Neural cell (in vitro differentiated cells): ENCODE results near the gene ADAR. TPM values are rescaled to one million over a fixed set of nuclear protein-coding genes. Genes with fewer than 3 reads are reported as not detected.

Experiments
- H2AFZ ChIP-seq: fragments of 200-600, 300-800 bp; sonication (generic), shearing (Covaris generic); 2 replicates; pipeline ENCODE4 v1.6.0; 2014; ENCODE audit warnings: low read depth, mild to moderate bottlenecking, antibody characterized with exemption, low read length, moderate library complexity
- H3F3A ChIP-seq: fragments of 200-600 bp; shearing (Covaris generic); 2 replicates; pipeline ENCODE4 v1.6.1; 2016; ENCODE audit warnings: mild to moderate bottlenecking, moderate library complexity, mixed read lengths, antibody characterized with exemption, low read length; ENCODE audit not compliant: insufficient read depth, poor library complexity, severe bottlenecking
- H3K27ac ChIP-seq: fragments of 200-600, 300-800 bp; sonication (generic), shearing (Covaris generic); 2 replicates; pipeline ENCODE4 v1.5.1; 2014; ENCODE audit warnings: mild to moderate bottlenecking, low read length, moderate library complexity
- H3K27me3 ChIP-seq: fragments of 300-800, 200-600 bp; sonication (generic), shearing (Covaris generic); 2 replicates; pipeline ENCODE4 v1.6.0; 2014; ENCODE audit warnings: mild to moderate bottlenecking, low read depth, low read length, moderate library complexity; ENCODE audit not compliant: insufficient read depth
- H3K36me3 ChIP-seq: fragments of 300-800, 200-600 bp; sonication (generic), shearing (Covaris generic); 2 replicates; pipeline ENCODE4 v1.5.1; 2014; ENCODE audit warnings: mild to moderate bottlenecking, antibody characterized with exemption, low read length, moderate library complexity; ENCODE audit not compliant: insufficient read depth
- H3K4me2 ChIP-seq: fragments of 300-800, 200-600 bp; sonication (generic), shearing (Covaris generic); 2 replicates; pipeline ENCODE4 v1.6.0; 2014; ENCODE audit warnings: mild to moderate bottlenecking, low read length
- H3K4me3 ChIP-seq: fragments of 300-800, 200-600 bp; sonication (generic), shearing (Covaris generic); 2 replicates; pipeline ENCODE4 v1.5.1; 2014; ENCODE audit warnings: mild to moderate bottlenecking, low read length, moderate library complexity
- H3K79me2 ChIP-seq: fragments of 200-600 bp; shearing (Covaris generic); replicated peaks from 2 replicates; pipeline ENCODE4 v1.6.0; 2014; ENCODE audit warnings: mild to moderate bottlenecking, low read length, moderate library complexity; ENCODE audit not compliant: insufficient read depth
- H3K9ac ChIP-seq: fragments of 300-800, 200-600 bp; sonication (generic), shearing (Covaris generic); 2 replicates; pipeline ENCODE4 v1.6.1; 2016; ENCODE audit warnings: mild to moderate bottlenecking, low read length, mixed read lengths
- H3K9me2 ChIP-seq: fragments of 200-600 bp; shearing (Covaris generic); 2 replicates; pipeline ENCODE4 v1.6.1; 2016; ENCODE audit warnings: mild to moderate bottlenecking, low read length, mixed read lengths; ENCODE audit not compliant: insufficient read depth
- H3K9me3 ChIP-seq: fragments of 200-600, 300-800 bp; sonication (generic), shearing (Covaris generic); 2 replicates; pipeline ENCODE4 v1.6.1; 2016; ENCODE audit warnings: mild to moderate bottlenecking, mixed run types, low read length, moderate library complexity, mixed read lengths
- H4K20me1 ChIP-seq: fragments of 200-600 bp; shearing (Covaris generic); 2 replicates; pipeline ENCODE4 v1.6.1; 2016; ENCODE audit warnings: mild to moderate bottlenecking, mixed run types; ENCODE audit not compliant: insufficient read depth
- EP300 ChIP-seq: fragments of 450-650 bp; conservative IDR thresholded peaks from 2 replicates; pipeline ENCODE4 v1.6.1; 2014; ENCODE audit warnings: antibody characterized with exemption, mild to moderate bottlenecking, moderate library complexity; ENCODE audit not compliant: poor library complexity, severe bottlenecking
- EZH2 ChIP-seq: fragments of 200-600, 300-800 bp; shearing (Covaris generic), sonication (generic); IDR thresholded peaks from 2 replicates; pipeline ENCODE4 v1.6.1; 2014; ENCODE audit warnings: antibody characterized with exemption, low read length, borderline replicate concordance, mild to moderate bottlenecking; ENCODE audit not compliant: insufficient read depth, poor library complexity, severe bottlenecking
- MXI1 ChIP-seq: fragments of 450-650 bp; conservative IDR thresholded peaks from 2 replicates; pipeline ENCODE4 v1.6.1; 2014; ENCODE audit warnings: antibody characterized with exemption, mild to moderate bottlenecking; ENCODE audit not compliant: poor library complexity, severe bottlenecking
- POLR2AphosphoS5 ChIP-seq: IDR thresholded peaks from 2 replicates; pipeline ENCODE4 v1.6.1; 2012
- RAD21 ChIP-seq: fragments of 450-650 bp; conservative IDR thresholded peaks from 2 replicates; pipeline ENCODE4 v1.6.1; 2014; ENCODE audit warnings: antibody characterized with exemption, mild to moderate bottlenecking, moderate library complexity
- SMC3 ChIP-seq: fragments of 450-650 bp; conservative IDR thresholded peaks from 2 replicates; pipeline ENCODE4 v1.6.1; 2014; ENCODE audit warnings: antibody characterized with exemption, mild to moderate bottlenecking, moderate library complexity; ENCODE audit not compliant: poor library complexity
- TAF1 ChIP-seq: IDR thresholded peaks from 2 replicates; pipeline ENCODE4 v1.6.1; 2012; ENCODE audit warnings: low read depth
- polyA plus RNA-seq: library from polyadenylated mRNA; depleted of rRNA; stranded (reverse); fragments of >200 nt; gene quantifications from 2 replicates; pipeline ENCODE4 v1.2.3, GENCODE V29; 2014
- TF ChIP-seq, protein P1 (sequence below): IDR thresholded peaks from 2 replicates; pipeline ENCODE4 v1.6.1; 2012; ENCODE audit warnings: borderline replicate concordance
- TF ChIP-seq, protein P2 (sequence below): fragments of 450-650 bp; IDR thresholded peaks from 2 replicates; pipeline ENCODE4 v1.5.1; 2014; ENCODE audit warnings: antibody characterized with exemption, mild to moderate bottlenecking, moderate library complexity; ENCODE audit not compliant: poor library complexity, severe bottlenecking

ADAR gene
- polyA plus RNA-seq, 1 donor from 2014 or later: 51.4 TPM

DNA sequence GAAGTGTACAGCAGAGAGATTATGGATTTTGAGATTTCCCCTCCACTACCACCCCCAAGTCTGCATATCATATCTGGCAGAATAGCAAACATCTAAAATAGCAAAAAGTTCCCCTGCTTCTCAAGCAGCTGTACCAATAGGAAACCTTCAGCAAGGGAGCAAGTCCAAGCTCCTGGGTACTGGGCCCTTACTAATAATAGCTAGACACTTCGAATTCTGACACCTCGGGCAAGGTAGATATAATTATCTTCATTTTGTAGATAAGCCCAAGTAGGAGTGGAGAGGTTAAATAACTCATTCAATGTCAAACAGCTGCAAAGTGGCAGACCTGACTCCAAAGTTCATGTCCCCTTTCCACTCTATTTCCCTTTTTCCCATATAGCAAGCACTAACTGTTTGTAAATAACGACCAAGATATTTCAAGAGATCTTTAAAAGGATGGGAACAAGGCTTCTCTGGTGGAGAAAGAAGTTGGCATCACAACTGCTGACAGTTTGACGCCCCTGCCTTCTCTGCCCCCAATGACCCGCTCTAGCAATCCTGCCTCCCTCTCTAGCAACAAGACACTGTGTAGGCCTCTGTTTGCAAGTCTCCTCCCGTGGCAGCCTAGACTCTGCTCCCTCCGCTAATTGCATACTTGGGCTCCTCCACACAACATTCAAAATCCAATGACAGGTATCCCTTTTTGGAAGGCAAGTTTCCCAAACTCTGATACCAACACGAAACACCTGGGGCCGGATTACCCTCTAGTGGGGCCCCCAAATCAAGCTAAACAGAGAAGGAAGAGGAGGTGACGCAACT, 18.7 kb upstream of the ADAR start:
- peaks cover 51% of the 10 kb centered on the region for H3K79me2 ChIP-seq
- peak overlapping the region; percentile 92 for H3K27ac ChIP-seq
- peak overlapping the region; percentile 99 for H3K9ac ChIP-seq
- H3K9me3 ChIP-seq: no peaks in the 10 kb centered on the region
- H3K4me2 ChIP-seq: peak overlapping the region; percentile 56
- H4K20me1 ChIP-seq: no peaks in the 10 kb centered on the region
- no peaks in the 10 kb centered on the region for H3K36me3 ChIP-seq
- H3K27me3 ChIP-seq: no peaks in the 10 kb centered on the region
- no peaks in the 10 kb centered on the region for H3K9me2 ChIP-seq
- TF ChIP-seq MXI1 (no peak), EP300 (no peak), POLR2AphosphoS5 (no peak), RAD21 (no peak), SMC3 (no peak), TAF1 (no peak), EZH2 (no peak)
- TF ChIP-seq, protein P1, sequence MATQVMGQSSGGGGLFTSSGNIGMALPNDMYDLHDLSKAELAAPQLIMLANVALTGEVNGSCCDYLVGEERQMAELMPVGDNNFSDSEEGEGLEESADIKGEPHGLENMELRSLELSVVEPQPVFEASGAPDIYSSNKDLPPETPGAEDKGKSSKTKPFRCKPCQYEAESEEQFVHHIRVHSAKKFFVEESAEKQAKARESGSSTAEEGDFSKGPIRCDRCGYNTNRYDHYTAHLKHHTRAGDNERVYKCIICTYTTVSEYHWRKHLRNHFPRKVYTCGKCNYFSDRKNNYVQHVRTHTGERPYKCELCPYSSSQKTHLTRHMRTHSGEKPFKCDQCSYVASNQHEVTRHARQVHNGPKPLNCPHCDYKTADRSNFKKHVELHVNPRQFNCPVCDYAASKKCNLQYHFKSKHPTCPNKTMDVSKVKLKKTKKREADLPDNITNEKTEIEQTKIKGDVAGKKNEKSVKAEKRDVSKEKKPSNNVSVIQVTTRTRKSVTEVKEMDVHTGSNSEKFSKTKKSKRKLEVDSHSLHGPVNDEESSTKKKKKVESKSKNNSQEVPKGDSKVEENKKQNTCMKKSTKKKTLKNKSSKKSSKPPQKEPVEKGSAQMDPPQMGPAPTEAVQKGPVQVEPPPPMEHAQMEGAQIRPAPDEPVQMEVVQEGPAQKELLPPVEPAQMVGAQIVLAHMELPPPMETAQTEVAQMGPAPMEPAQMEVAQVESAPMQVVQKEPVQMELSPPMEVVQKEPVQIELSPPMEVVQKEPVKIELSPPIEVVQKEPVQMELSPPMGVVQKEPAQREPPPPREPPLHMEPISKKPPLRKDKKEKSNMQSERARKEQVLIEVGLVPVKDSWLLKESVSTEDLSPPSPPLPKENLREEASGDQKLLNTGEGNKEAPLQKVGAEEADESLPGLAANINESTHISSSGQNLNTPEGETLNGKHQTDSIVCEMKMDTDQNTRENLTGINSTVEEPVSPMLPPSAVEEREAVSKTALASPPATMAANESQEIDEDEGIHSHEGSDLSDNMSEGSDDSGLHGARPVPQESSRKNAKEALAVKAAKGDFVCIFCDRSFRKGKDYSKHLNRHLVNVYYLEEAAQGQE: no peak
- TF ChIP-seq, protein P2, sequence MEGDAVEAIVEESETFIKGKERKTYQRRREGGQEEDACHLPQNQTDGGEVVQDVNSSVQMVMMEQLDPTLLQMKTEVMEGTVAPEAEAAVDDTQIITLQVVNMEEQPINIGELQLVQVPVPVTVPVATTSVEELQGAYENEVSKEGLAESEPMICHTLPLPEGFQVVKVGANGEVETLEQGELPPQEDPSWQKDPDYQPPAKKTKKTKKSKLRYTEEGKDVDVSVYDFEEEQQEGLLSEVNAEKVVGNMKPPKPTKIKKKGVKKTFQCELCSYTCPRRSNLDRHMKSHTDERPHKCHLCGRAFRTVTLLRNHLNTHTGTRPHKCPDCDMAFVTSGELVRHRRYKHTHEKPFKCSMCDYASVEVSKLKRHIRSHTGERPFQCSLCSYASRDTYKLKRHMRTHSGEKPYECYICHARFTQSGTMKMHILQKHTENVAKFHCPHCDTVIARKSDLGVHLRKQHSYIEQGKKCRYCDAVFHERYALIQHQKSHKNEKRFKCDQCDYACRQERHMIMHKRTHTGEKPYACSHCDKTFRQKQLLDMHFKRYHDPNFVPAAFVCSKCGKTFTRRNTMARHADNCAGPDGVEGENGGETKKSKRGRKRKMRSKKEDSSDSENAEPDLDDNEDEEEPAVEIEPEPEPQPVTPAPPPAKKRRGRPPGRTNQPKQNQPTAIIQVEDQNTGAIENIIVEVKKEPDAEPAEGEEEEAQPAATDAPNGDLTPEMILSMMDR: no peak
- H3K4me3 ChIP-seq: peak overlapping the region; percentile 94
- peak overlapping the region; percentile 97 for H2AFZ ChIP-seq
- H3F3A ChIP-seq: peaks cover 3% of the 10 kb centered on the region

DNA sequence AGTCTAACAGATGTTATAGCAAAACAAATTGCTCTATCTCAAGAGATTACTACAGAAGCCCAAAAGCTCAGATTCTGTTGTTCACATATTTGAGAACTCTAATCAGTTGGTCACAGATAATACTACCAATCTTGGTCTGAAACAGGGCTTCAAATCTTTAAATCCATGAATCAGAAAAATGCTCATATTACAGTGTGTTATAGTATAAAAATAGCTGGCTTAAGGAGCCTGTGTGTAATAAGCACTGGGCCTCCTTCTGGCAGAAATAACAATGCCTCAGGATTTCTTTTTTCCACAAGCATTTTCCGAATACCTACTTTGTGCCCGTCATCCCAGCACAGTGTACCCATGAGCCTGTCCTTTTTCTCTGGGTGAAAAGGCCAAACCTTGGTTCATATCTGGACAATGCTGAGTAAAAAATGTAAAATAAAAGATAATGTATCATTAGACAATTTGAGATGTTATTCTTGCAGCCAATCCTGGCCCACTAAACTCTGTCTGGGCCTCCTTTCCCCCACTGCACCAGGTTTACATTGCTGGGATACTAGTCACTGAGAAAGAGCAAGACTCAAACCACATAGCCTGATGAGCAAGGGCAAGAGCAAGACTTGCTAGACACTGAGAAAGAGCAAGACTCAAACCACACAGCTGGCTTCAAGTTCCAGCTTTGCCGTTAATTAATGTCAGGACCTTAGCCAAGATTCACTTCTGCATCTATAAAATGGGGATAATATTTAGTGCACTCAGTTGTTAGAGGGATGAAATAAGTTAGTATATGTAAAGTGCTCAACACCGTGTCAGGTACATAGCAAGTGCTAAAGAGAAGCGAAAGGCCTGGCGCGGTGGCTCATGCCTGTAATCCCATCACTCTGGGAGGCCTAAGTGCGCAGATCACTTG, 17.0 kb upstream of the ADAR start:
- Histone ChIP-seq H3K4me2 (no peak overlapping the region), H3K27me3 (no peaks in the 10 kb centered on the region), H3K9ac (no peak overlapping the region), H2AFZ (no peak overlapping the region), H3K4me3 (peak overlapping the region; percentile 12), H3K9me3 (no peaks in the 10 kb centered on the region), H3K9me2 (no peaks in the 10 kb centered on the region), H3K36me3 (no peaks in the 10 kb centered on the region), H3K27ac (no peak overlapping the region), H3K79me2 (peaks cover 66% of the 10 kb centered on the region), H3F3A (peaks cover 3% of the 10 kb centered on the region), H4K20me1 (no peaks in the 10 kb centered on the region)
- TF ChIP-seq SMC3 (no peak), MXI1 (no peak), EP300 (no peak), POLR2AphosphoS5 (no peak), TAF1 (no peak), RAD21 (no peak), EZH2 (no peak)
- TF ChIP-seq, protein P2: no peak
- TF ChIP-seq, protein P1: no peak
